Astrocyte (in vitro differentiated cells and primary cell): ENCODE data around the gene ANKFY1.

Experiments used
- EZH2 ChIP-seq: IDR thresholded peaks from 2 replicates; pipeline ENCODE4 v1.6.1; 2012; ENCODE audit warnings: mild to moderate bottlenecking, low read length, inconsistent platforms; ENCODE audit not compliant: insufficient read depth
- TF ChIP-seq, protein P1 (sequence below): IDR thresholded peaks from 2 replicates; pipeline ENCODE4 v1.5.1; 2011; ENCODE audit warnings: low read depth, mild to moderate bottlenecking, inconsistent platforms, low read length, moderate library complexity; ENCODE audit not compliant: insufficient read depth

DNA sequence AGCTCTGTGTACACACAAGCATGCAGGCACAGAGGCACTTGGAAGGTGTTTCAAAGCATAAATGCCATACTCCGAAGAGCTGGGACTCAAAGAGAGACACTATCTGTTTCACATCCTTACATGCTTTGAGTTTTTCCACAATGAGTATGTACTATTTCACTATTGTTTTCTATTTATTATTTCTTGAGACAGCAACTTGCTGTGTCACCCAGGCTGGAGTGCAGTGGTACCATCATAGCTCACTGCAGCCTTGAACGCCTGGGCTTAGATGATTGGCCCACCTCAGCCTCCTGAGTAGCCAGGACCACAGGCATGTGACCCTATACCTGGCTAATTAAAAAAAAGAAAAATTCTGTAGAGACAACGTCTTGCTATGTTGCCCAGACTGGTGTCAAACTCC, 89.2 kb downstream of the ANKFY1 start:
- TF ChIP-seq, protein P1, sequence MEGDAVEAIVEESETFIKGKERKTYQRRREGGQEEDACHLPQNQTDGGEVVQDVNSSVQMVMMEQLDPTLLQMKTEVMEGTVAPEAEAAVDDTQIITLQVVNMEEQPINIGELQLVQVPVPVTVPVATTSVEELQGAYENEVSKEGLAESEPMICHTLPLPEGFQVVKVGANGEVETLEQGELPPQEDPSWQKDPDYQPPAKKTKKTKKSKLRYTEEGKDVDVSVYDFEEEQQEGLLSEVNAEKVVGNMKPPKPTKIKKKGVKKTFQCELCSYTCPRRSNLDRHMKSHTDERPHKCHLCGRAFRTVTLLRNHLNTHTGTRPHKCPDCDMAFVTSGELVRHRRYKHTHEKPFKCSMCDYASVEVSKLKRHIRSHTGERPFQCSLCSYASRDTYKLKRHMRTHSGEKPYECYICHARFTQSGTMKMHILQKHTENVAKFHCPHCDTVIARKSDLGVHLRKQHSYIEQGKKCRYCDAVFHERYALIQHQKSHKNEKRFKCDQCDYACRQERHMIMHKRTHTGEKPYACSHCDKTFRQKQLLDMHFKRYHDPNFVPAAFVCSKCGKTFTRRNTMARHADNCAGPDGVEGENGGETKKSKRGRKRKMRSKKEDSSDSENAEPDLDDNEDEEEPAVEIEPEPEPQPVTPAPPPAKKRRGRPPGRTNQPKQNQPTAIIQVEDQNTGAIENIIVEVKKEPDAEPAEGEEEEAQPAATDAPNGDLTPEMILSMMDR: no peak
- TF ChIP-seq EZH2: no peak
